Dedifferentiated amniotic fluid mesenchymal stem cell (primary cell): ENCODE measurements around the gene ANKRD22.
A peak's percentile ranks its signal among the peaks of the same experiment; 100 is the strongest.

ENCODE experiments used
- DNase-seq: peaks from one replicate; pipeline ENCODE4 v3.0.0-alpha.2; 2016; ENCODE audit errors: extremely low spot score

Gene ANKRD22

GRCh38 chr10:88879534-88880281 lies 28.1 kb upstream of the ANKRD22 start, which contains the start of gene STAMBPL1:
Gene STAMBPL1, plus strand, starts transcription at chr10:88880245. Its CDS starts 21,464 bp downstream, at chr10:88901709.
- DNase-seq = no peak

- no peak for DNase-seq
These were observed 25.7 kb upstream of the ANKRD22 start for GRCh38 chr10:88877298-88877697.

- DNase-seq = no peak
These were observed 23.4 kb upstream of the ANKRD22 start for GRCh38 chr10:88875081-88875480.

GRCh38 chr10:88874281-88874680 lies 22.6 kb upstream of the ANKRD22 start:
- peak; percentile 41 for DNase-seq

DNA sequence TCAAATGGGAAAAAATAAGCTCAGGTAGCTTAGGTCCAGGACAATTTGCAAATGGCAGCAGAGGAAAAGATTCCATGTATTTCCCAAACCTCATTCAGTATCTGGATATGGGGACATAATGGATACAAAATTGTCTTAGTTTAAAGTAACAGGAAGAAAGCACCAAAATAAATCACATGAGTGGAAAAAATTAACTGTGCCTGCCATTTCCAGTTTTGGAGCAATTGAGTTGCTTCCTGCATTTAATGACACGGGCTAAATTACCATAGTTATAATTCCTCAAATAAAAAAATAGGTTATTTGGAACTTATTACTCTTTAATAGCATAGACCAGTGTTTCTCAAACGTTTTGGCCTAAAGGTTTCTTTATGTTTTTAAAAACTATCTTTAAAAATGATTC lies 22.1 kb upstream of the ANKRD22 start:
- no peak for DNase-seq

GRCh38 chr10:88870089-88870488 lies 18.4 kb upstream of the ANKRD22 start:
- no peak for DNase-seq

DNA sequence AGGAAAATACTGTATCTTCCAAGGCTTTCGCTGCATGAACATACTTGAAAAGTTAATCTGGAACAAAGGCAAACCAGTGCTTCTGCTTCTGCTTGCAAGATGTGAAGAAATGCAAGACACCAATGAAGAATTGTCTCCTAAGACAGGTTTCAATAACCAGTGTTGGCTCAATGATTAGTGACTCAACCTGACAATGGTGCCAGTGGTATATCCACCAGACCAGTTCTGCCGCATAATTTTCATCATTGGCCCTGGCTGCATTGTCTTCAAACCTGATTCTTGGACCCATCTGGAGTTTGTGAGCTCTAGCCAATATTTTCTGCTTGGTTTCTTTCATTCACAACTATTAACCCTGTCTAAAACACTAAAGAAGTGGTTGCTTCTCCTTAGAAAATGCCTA lies 14.8 kb upstream of the ANKRD22 start:
- DNase-seq = no peak

GRCh38 chr10:88865281-88865876 lies 13.7 kb upstream of the ANKRD22 start:
- DNase-seq = no peak

DNA sequence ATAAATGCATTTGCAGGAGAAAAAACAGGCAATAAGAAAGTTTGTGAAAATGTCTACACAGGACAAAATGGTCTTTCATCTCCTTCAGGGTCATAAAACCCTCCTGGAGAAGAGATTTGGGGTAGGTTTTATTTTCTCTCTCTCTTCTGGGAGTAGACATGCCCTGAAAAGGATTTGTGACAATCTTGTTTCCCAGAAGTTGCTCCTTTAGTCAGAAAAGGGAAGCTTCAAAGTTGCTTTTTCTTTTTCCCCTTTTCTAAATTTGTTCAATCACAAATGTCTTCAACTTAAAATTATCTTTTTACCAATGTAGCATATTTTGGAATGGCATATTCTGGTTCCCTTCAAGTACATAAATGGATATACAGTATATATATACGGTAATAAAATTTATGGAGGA lies 9.4 kb upstream of the ANKRD22 start:
- no peak for DNase-seq

GRCh38 chr10:88858491-88858890 lies 6.8 kb upstream of the ANKRD22 start:
- DNase-seq = no peak

GRCh38 chr10:88857831-88858230 lies 6.2 kb upstream of the ANKRD22 start:
- DNase-seq = no peak

- no peak for DNase-seq
These were observed 3.0 kb upstream of the ANKRD22 start for GRCh38 chr10:88854684-88855083.

- no peak for DNase-seq
These were observed 1.7 kb upstream of the ANKRD22 start for GRCh38 chr10:88853155-88853881.

- DNase-seq = no peak
These were observed 683 bp upstream of the ANKRD22 start for GRCh38 chr10:88852327-88852726.

DNA sequence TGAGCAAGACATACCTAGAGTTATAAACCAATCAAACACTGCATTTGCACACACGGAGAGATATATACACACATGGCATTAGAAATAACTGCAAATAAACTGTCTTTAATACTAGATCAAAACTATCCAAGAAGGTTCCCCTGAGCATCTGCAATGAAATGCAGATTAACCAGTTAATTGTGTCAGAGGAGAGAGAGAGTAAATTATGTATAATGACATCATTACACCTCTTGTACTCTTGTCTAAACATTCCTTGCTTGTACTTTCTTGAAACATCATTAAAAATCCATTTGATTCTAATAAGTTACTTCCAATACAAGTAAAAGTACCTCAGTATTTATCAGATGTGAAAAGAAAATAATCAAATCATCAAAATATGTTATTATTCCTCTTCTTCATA lies 932 bp downstream of the ANKRD22 start:
- DNase-seq = no peak

DNA sequence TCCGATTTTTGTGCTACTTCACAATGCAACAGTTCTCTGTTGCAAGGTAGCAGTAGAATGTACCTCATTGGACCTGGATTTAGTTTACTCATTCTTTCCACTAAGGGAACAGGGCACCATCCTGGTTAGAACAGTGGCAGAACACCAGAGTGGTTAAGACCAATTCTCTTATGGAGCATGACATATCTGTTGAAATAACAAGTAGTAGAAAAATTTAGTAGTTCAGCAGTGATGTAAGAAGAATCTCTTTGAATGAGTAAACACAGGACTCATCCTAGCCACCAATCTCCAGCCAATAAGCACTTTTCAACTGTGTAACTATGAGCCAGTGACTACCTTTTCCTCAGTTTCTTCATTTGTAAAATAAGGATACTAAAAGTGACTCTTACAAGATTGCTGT lies 2.4 kb downstream of the ANKRD22 start:
- DNase-seq = peak; percentile 16

DNA sequence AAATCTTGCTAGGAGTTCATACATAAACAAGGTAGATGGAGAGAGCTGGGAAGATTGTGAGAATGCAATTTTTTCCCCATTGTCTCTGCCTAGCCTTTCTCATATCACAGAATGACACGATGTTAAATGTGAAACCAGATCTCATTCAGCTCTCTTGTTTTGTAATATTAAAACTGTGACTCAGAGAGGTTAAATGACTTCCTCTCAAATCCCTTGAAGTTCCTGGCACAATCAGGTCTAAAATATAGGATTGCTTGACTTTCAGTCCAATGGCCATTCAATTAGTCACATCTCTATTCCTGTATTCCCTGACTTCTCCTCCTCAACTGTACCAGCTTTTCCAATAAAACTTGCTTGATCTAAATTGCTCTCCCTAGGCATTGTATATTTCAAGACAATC lies 3.1 kb downstream of the ANKRD22 start:
- peak; percentile 56 for DNase-seq

- DNase-seq = no peak
These were observed 8.5 kb downstream of the ANKRD22 start for GRCh38 chr10:88843171-88843570.

GRCh38 chr10:88841316-88842111 lies 10.1 kb downstream of the ANKRD22 start:
- no peak for DNase-seq

GRCh38 chr10:88840881-88841280 lies 10.8 kb downstream of the ANKRD22 start:
- no peak for DNase-seq

GRCh38 chr10:88840104-88840503 lies 11.5 kb downstream of the ANKRD22 start:
- no peak for DNase-seq

DNA sequence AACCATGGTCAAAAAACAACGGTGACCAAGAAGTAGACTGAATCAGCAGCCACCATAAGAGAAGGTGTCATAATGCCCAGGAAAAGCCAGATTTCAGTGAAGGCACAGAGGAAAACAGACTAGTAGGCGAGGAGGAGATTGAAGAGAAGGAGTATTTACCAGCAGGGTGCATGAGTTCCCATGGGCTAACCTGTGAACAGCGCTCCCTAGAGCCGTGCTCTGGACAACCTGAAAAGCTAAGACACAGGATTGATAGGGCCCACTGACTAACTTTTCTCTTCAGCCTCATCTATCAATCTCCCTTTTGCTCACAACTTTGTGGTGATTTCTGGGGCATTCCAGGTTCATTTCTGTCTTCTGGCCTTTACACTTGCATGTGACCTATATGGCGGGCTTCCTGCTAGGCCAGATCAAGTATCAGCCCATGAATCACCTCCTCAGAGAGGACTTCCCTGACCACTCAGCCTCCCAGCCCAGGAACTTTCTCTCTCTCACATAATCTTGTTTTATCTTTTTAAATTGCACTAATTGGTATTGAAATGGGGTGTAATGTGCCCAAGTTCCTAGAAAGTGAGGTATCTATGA lies 12.8 kb downstream of the ANKRD22 start:
- DNase-seq = no peak
